Measurements from ENCODE around the gene STX1B. TPM values are rescaled to one million over a fixed set of nuclear protein-coding genes. Genes with fewer than 3 reads are reported as not detected.
A peak's percentile ranks its signal among the peaks of the same experiment; 100 is the strongest.
"Not testable (repeated sequence)": the region's sequence is repeated elsewhere in the genome, so short reads cannot be mapped to it uniquely, and the experiment has no call there.

Gene STX1B
- total RNA-seq, 1 experiment from 2014 or later: 2.1 TPM

GRCh38 chr16:31016018-31016417, 5.6 kb upstream of the STX1B start:
- DNase-seq (ENCODE audit: low read depth): peak; percentile 37

GRCh38 chr16:31013292-31013691, 2.9 kb upstream of the STX1B start:
- DNase-seq (ENCODE audit: low read depth): not testable (repeated sequence)

GRCh38 chr16:31011815-31012214, 1.4 kb upstream of the STX1B start:
- DNase-seq (ENCODE audit: low read depth): not testable (repeated sequence)

- DNase-seq (ENCODE audit: low read depth): no peak
These were observed 399 bp downstream of the STX1B start for GRCh38 chr16:31009894-31010584.

- no peak for DNase-seq (ENCODE audit: low read depth)
These were observed 1.3 kb downstream of the STX1B start for GRCh38 chr16:31009120-31009519.

- DNase-seq (ENCODE audit: low read depth): no peak
These were observed 1.9 kb downstream of the STX1B start for GRCh38 chr16:31008551-31008950.

GRCh38 chr16:31008149-31008548, 2.3 kb downstream of the STX1B start:
- DNase-seq (ENCODE audit: low read depth): peak; percentile 93

- no peak for DNase-seq (ENCODE audit: low read depth)
These were observed 2.8 kb downstream of the STX1B start for GRCh38 chr16:31007684-31008083.

GRCh38 chr16:31006589-31006988, 3.8 kb downstream of the STX1B start:
- DNase-seq (ENCODE audit: low read depth): no peak

GRCh38 chr16:31006086-31006385, 4.4 kb downstream of the STX1B start:
- no peak for DNase-seq (ENCODE audit: low read depth)

GRCh38 chr16:31005350-31006085, 4.9 kb downstream of the STX1B start:
- no peak for DNase-seq (ENCODE audit: low read depth)

GRCh38 chr16:31004658-31005057, 5.8 kb downstream of the STX1B start:
- DNase-seq (ENCODE audit: low read depth): no peak

- DNase-seq (ENCODE audit: low read depth): no peak
These were observed 6.7 kb downstream of the STX1B start for GRCh38 chr16:31003744-31004143.

GRCh38 chr16:31002862-31003341, 7.5 kb downstream of the STX1B start:
- DNase-seq (ENCODE audit: low read depth): no peak

GRCh38 chr16:31002250-31002700, 8.2 kb downstream of the STX1B start:
- no peak for DNase-seq (ENCODE audit: low read depth)

- no peak for DNase-seq (ENCODE audit: low read depth)
These were observed 8.8 kb downstream of the STX1B start for GRCh38 chr16:31001507-31002249.

- no peak for DNase-seq (ENCODE audit: low read depth)
These were observed 9.6 kb downstream of the STX1B start for GRCh38 chr16:31000671-31001382.

GRCh38 chr16:30998852-30999761, 11.3 kb downstream of the STX1B start:
- no peak for DNase-seq (ENCODE audit: low read depth)

- DNase-seq (ENCODE audit: low read depth): peak; percentile 90
These were observed 12.4 kb downstream of the STX1B start for GRCh38 chr16:30997725-30998711.

All from HT1080 (cell line).